Endothelial cell of umbilical vein (primary cell): ENCODE results near the gene TEC. TPM values are rescaled to one million over a fixed set of nuclear protein-coding genes. Genes with fewer than 3 reads are reported as not detected.

Experiments
- BruUV-seq: library from RNA; stranded (reverse); fragments of 400-500 nt; replicated peaks from 2 replicates; lab custom pipeline; 2021; lab: Mats Ljungman, UMichigan
- CTCF ChIA-PET: fragments of 300-600, 350-600 bp; sonication (Branson Sonifier 250); formaldehyde crosslinking; loops from one replicate; lab custom pipeline; 2021; ENCODE audit warnings: antibody characterized with exemption, inconsistent platforms; lab: Charles Lee
- POLR2A ChIA-PET: fragments of 300-600, 350-600 bp; sonication (Branson Sonifier 250); formaldehyde crosslinking; loops from one replicate; lab custom pipeline; 2021; ENCODE audit warnings: antibody characterized with exemption, inconsistent platforms; lab: Charles Lee
- DNase-seq: peaks from one replicate; pipeline ENCODE4 v3.0.0-alpha.2; 2011; ENCODE audit warnings: low read depth, low spot score
- FAIRE-seq: peaks from 2 replicates; lab custom pipeline; 2011; peaks lifted over from hg19 to GRCh38; lab: Jason Lieb, UNC
- H2AFZ ChIP-seq: 2 replicates; pipeline ENCODE4 v1.6.0; 2012; ENCODE audit warnings: low read depth, low read length, control low read depth, inconsistent platforms
- H3K27ac ChIP-seq: 2 replicates; pipeline ENCODE4 v1.5.1; 2011; ENCODE audit warnings: low read depth, mild to moderate bottlenecking, control low read depth, low read length, moderate library complexity; ENCODE audit not compliant: insufficient read depth
- H3K27me3 ChIP-seq, 2 experiments: 2 replicates each; pipeline versions ENCODE4 v1.6.0 to v1.6.1; 2011; ENCODE audit warnings: low read length in 2 of 2, mixed read lengths in 1 of 2; ENCODE audit not compliant: control insufficient read depth in 2 of 2, insufficient read depth in 2 of 2
- H3K36me3 ChIP-seq, 2 experiments: 2 replicates in 1 of 2; 3 replicates in 1 of 2; pipeline ENCODE4 v1.5.1; 2011; ENCODE audit warnings: low read length in 2 of 2, mild to moderate bottlenecking in 1 of 2, moderate library complexity in 1 of 2; ENCODE audit not compliant: control insufficient read depth in 2 of 2, insufficient read depth in 2 of 2; ENCODE audit errors: extremely low read depth in 1 of 2
- H3K4me1 ChIP-seq: 3 replicates; pipeline ENCODE4 v1.5.1; 2011; ENCODE audit warnings: mild to moderate bottlenecking, low read length; ENCODE audit not compliant: control insufficient read depth, insufficient read depth; ENCODE audit errors: extremely low read depth
- H3K4me2 ChIP-seq: 2 replicates; pipeline ENCODE4 v1.6.1; 2011; ENCODE audit warnings: low read length, control low read depth, mixed read lengths; ENCODE audit not compliant: insufficient read depth
- H3K4me3 ChIP-seq, 3 experiments: fragments of 200-600 bp in 1 of 3; sonication (generic), shearing (Covaris generic) in 1 of 3; replicated peaks in 1 of 3; 2 replicates each; pipeline ENCODE4 v1.5.1; 2011 to 2016; ENCODE audit warnings: control low read depth in 3 of 3, low read length in 3 of 3, mild to moderate bottlenecking in 2 of 3, inconsistent platforms in 1 of 3, low read depth in 1 of 3, moderate library complexity in 1 of 3; ENCODE audit not compliant: insufficient read depth in 1 of 3
- H3K79me2 ChIP-seq: 2 replicates; pipeline ENCODE4 v1.6.0; 2012; ENCODE audit warnings: low read length, inconsistent platforms; ENCODE audit not compliant: control insufficient read depth, insufficient read depth
- H3K9ac ChIP-seq: replicated peaks from 2 replicates; pipeline ENCODE3; 2011; ENCODE audit warnings: low read length, control low read depth; ENCODE audit not compliant: insufficient read depth; ENCODE audit errors: extremely low read depth
- H3K9me1 ChIP-seq: replicated peaks from 3 replicates; pipeline ENCODE4 v1.6.0; 2011; ENCODE audit warnings: mild to moderate bottlenecking, low read length; ENCODE audit not compliant: control insufficient read depth, insufficient read depth; ENCODE audit errors: extremely low read depth
- H3K9me3 ChIP-seq: replicated peaks from 2 replicates; pipeline ENCODE4 v1.5.1; 2012; ENCODE audit warnings: low read length, inconsistent platforms; ENCODE audit not compliant: control insufficient read depth, insufficient read depth
- H4K20me1 ChIP-seq: replicated peaks from 2 replicates; pipeline ENCODE3; 2011; ENCODE audit warnings: mild to moderate bottlenecking, low read length; ENCODE audit not compliant: control insufficient read depth, insufficient read depth; ENCODE audit errors: extremely low read depth
- CTCF ChIP-seq, 2 donors: IDR thresholded peaks; 1 replicate in 1 of 2; 2 replicates in 1 of 2; pipeline ENCODE4 v1.5.1; 2011; ENCODE audit warnings: low read length in 2 of 2, mild to moderate bottlenecking in 2 of 2, moderate library complexity in 2 of 2, control low read depth in 1 of 2, inconsistent platforms in 1 of 2, low read depth in 1 of 2; ENCODE audit not compliant: insufficient read depth in 1 of 2; ENCODE audit errors: extremely low read depth in 1 of 2
- EZH2 ChIP-seq: IDR thresholded peaks from 2 replicates; pipeline ENCODE4 v1.6.1; 2012; ENCODE audit warnings: borderline replicate concordance, low read depth, mild to moderate bottlenecking, moderate library complexity, low read length, inconsistent platforms; ENCODE audit not compliant: severe bottlenecking
- FOS ChIP-seq: IDR thresholded peaks from 2 replicates; pipeline ENCODE4 v1.6.1; 2011; ENCODE audit warnings: mild to moderate bottlenecking, low read length, moderate library complexity, borderline replicate concordance; ENCODE audit not compliant: insufficient read depth
- GATA2 ChIP-seq: IDR thresholded peaks from 2 replicates; pipeline ENCODE4 v1.7.0; 2011; ENCODE audit warnings: low read depth, mild to moderate bottlenecking, moderate library complexity, mixed read lengths, low read length; ENCODE audit not compliant: insufficient read length, insufficient read depth
- JUN ChIP-seq: IDR thresholded peaks from 2 replicates; pipeline ENCODE4 v1.6.1; 2011; ENCODE audit warnings: borderline replicate concordance, low read depth; ENCODE audit not compliant: insufficient read length, insufficient read depth
- MAX ChIP-seq: IDR thresholded peaks from 2 replicates; pipeline ENCODE4 v1.6.1; 2011; ENCODE audit not compliant: insufficient read depth, insufficient read length
- MYC ChIP-seq: IDR thresholded peaks from one replicate; pipeline ENCODE4 v1.6.1; 2011; ENCODE audit warnings: mild to moderate bottlenecking, low read depth, low read length
- POLR2A ChIP-seq: IDR thresholded peaks from 2 replicates; pipeline ENCODE4 v1.6.1; 2012; ENCODE audit warnings: low read depth, mild to moderate bottlenecking, control low read depth, low read length
- POLR2AphosphoS5 ChIP-seq: IDR thresholded peaks from 2 replicates; pipeline ENCODE4 v1.6.1; 2012; ENCODE audit warnings: low read depth, mild to moderate bottlenecking, control low read depth, low read length, moderate library complexity; ENCODE audit not compliant: insufficient read depth
- dilution Hi-C: fragments of 300-500 bp; cut with MboI; formaldehyde crosslinking; loops from one replicate; pipeline ENCODE4 v1.15.0; 2019; ENCODE audit warnings: low sequenced_read_pairs; ENCODE audit not compliant: extremely low pct_ligation_motif_present
- intact Hi-C: fragments of 100-400 bp; cut with micrococcal nuclease; formaldehyde crosslinking; loops from one replicate; pipeline ENCODE4 v1.10.0; 2022
- polyA plus RNA-seq, 4 experiments: library from polyadenylated mRNA; depleted of rRNA in 3 of 4; stranded (reverse) in 3 of 4; unstranded in 1 of 4; fragments of >200 nt; gene quantifications; 2 replicates each; pipeline versions ENCODE4 v1.2.1 to v1.2.3, GENCODE V29; 2011 to 2012; ENCODE audit warnings: missing spikeins in 1 of 4
- total RNA-seq: library from RNA; stranded (reverse); gene quantifications from 2 replicates; pipeline ENCODE4 v1.2.3, GENCODE V29; 2021

TEC gene
- total and polyA plus RNA-seq, 2 donors (not counting 3 experiments of a cell fraction or from before 2014, with no cell fraction given): 0.08 to 0.86 TPM

GRCh38 chr4:48119646-48120045, 150.0 kb downstream of the TEC start:
- CTCF ChIA-PET: interaction anchor here (1.9 kb wide), 1 partner anchor 8 kb away, joined by 10 read pairs; no protein-coding TSS in a partner anchor

More at GRCh38 chr4:48119646-48120045, 150.0 kb downstream of the TEC start:
- POLR2A ChIA-PET: no interaction called here
- intact Hi-C loops: no loop called here
- DNase-seq: no peak
- H3K4me3 ChIP-seq: no peak overlapping the region
- no peaks in the 10 kb centered on the region for H3K4me1 ChIP-seq
- no peaks in the 10 kb centered on the region for H3K36me3 ChIP-seq
- no peak overlapping the region for H3K9ac ChIP-seq
- no peaks in the 10 kb centered on the region for H3K27me3 ChIP-seq
- H3K9me3 ChIP-seq: no peaks in the 10 kb centered on the region
- H2AFZ ChIP-seq: no peak overlapping the region
- dilution Hi-C loops: no loop called here
- FAIRE-seq: no peak
- TF ChIP-seq CTCF (IDR thresholded peaks at IDR 0.05; ENCODE audit: extremely low read depth in 1 of 2, insufficient read depth in 1 of 2, low read depth in 1 of 2, low read length in 2 of 2): no peak
- TF ChIP-seq FOS: no peak
- no peak for TF ChIP-seq POLR2A
- TF ChIP-seq GATA2: no peak
- no peak for TF ChIP-seq MYC
- TF ChIP-seq POLR2AphosphoS5: no peak
- no peak for TF ChIP-seq EZH2
- TF ChIP-seq MAX: no peak
- no peak for TF ChIP-seq JUN
- no peak overlapping the region for H3K4me2 ChIP-seq
- no peaks in the 10 kb centered on the region for H3K9me1 ChIP-seq
- no peaks in the 10 kb centered on the region for H3K79me2 ChIP-seq
- H4K20me1 ChIP-seq: no peaks in the 10 kb centered on the region
- BruUV-seq: no TSS peak
- no peak overlapping the region for H3K27ac ChIP-seq
